HG03565 (cell line): ENCODE measurements around the gene HOMER2.

ENCODE experiments used
- ATAC-seq: cut with Tn5 transposase; IDR thresholded peaks from one replicate; pipeline ENCODE4 v1.9.1; 2021; ENCODE audit warnings: mild to moderate bottlenecking, moderate library complexity; ENCODE audit not compliant: unreplicated experiment

HOMER2 gene

GRCh38 chr15:82933576-82933975 lies 18.9 kb downstream of the HOMER2 start:
- no peak for ATAC-seq

GRCh38 chr15:82931221-82931620 lies 21.3 kb downstream of the HOMER2 start:
- ATAC-seq = no peak

DNA sequence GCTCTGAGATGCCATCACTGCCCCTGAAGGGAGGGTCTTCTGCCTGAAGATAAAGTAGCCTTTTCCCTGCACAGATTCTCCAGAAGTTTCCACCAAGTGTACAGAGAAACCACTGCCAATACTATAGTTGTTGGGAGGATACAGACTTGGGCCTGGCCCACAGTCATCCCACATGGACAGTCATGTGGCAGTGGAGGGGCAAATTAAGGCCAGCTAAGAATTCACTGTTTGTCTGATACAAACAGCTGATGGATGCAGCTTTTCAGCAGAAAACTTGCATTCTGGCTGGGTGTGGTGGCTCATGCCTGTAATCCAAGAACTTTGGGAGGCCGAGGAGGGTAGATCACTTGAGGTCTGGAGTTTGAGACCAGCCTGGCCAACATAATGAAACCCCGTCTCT lies 22.1 kb downstream of the HOMER2 start:
- ATAC-seq = no peak

DNA sequence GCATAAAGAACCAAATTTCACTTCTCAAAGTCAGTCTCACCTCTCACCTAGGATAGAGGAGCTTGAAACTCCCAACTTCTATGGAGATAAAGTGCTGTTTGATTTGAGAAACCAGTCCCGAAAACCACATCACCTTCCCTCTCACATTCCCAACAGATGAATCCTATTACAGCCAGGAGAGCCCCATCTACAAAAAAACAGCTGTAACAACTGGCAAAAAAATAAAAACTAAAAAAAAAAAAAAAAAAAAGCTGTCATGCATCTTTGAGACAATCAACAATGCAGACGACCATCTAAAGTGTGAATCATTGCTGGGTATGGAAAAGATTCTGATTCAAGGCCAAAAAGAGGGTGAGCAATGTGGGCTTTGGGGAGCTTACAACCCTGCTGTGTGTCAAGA lies 23.8 kb downstream of the HOMER2 start:
- ATAC-seq = no peak

GRCh38 chr15:82923744-82924143 lies 28.8 kb downstream of the HOMER2 start:
- ATAC-seq = no peak

DNA sequence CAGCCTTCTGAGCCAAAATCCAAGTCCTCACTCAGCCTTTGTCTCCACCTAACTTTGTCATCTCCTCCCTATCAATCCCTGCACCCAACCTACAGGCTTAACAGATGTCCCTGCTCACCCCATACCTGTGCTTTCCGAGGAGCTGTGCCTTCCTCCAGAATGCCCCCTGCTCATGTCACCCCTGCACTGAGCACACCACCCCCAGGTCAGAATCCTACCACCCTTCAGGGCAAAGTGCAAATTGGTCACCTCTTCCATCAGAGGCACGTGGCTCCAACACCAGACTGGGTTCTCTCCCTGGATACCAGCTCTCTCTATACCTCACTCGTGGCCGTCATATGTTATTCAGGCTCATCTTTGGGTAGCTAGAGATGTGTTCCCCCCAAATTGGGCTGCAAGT lies 29.8 kb downstream of the HOMER2 start:
- no peak for ATAC-seq

- no peak for ATAC-seq
Observed at GRCh38 chr15:82921939-82922338, 30.6 kb downstream of the HOMER2 start.

GRCh38 chr15:82921242-82921641 lies 31.3 kb downstream of the HOMER2 start:
- ATAC-seq = no peak

- no peak for ATAC-seq
Observed at GRCh38 chr15:82919231-82919886, 33.2 kb downstream of the HOMER2 start.

- ATAC-seq = no peak
Observed at GRCh38 chr15:82918607-82919230, 33.8 kb downstream of the HOMER2 start.

- ATAC-seq = no peak
Observed at GRCh38 chr15:82918162-82918561, 34.4 kb downstream of the HOMER2 start.

- no peak for ATAC-seq
Observed at GRCh38 chr15:82917249-82917648, 35.3 kb downstream of the HOMER2 start.

- ATAC-seq = no peak
Observed at GRCh38 chr15:82916161-82916952, 36.2 kb downstream of the HOMER2 start.

DNA sequence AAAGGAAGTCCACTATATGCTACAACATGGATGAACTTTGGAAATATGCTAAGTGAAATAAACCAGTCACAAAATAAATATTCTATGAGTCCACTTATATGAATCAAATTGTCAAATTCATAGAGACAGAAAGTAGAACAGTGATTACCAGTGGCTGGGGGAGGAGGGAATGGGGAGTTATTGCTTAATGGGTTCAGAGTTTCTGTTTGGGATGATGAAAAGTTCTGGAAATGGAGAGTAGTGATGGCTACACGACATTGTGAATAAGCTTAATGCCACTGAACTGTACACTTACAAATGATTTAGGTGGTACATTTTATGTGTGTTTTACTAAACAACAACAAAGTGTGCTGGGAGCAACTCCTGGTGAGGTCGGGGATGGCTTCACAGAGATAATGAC lies 38.1 kb downstream of the HOMER2 start:
- ATAC-seq = no peak

GRCh38 chr15:82911458-82911857 lies 41.1 kb downstream of the HOMER2 start:
- ATAC-seq = no peak

GRCh38 chr15:82910721-82911120 lies 41.8 kb downstream of the HOMER2 start:
- ATAC-seq = no peak

DNA sequence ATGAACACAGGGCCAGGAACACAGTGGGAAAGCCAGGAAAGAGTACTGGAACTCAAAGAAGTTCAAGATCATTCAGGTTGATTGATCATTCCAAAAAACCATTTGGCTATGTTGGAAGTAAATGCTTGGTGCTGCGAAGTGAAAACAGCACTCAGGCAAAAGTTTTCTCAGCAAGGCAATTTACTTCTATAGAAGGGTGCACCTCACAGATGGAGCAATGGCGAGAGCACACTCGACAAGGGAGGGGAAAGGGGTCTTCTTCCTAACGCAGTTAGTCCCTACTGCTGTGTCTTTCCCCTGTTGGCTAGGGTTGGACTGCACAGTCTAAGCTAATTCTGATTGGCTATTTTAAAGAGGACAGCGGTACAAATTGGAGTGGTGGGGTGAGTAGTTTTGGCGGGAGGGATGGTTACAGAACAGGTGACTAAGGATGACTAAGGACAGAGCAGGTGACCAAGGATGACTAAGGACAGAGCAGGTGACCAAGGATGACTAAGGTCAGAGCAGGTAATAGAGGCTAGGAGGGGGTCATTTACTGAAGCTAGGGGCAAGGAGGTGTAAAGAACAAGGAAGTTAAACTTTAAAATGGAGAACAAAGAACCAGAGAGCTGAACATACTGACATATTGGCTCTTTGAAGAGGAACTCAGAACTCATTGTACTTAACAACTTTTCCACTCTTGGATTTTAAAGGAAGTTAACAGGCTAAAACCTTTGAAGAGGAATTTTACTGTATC lies 43.3 kb downstream of the HOMER2 start:
- no peak for ATAC-seq

GRCh38 chr15:82907350-82907749 lies 45.2 kb downstream of the HOMER2 start:
- no peak for ATAC-seq

DNA sequence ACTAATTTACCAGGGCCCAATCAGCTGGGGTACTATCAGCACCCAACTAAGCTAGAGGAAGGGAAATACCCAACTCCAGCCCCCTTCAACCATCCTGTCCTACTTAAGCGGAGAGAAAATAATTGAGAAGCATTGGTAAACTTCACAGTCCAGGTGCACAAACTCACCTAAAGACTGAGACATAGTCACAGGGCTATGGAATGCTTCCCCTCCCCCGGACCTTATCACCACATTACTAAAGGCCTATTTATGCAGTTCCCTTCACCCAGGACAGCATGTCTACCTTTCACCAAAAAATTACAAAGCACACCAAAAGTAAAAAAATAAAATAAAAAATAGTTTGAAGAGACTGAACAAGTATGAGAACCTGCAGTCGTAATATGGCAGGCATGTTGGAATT lies 47.9 kb downstream of the HOMER2 start:
- no peak for ATAC-seq

- ATAC-seq = no peak
Observed at GRCh38 chr15:82903511-82903910, 49.0 kb downstream of the HOMER2 start.

DNA sequence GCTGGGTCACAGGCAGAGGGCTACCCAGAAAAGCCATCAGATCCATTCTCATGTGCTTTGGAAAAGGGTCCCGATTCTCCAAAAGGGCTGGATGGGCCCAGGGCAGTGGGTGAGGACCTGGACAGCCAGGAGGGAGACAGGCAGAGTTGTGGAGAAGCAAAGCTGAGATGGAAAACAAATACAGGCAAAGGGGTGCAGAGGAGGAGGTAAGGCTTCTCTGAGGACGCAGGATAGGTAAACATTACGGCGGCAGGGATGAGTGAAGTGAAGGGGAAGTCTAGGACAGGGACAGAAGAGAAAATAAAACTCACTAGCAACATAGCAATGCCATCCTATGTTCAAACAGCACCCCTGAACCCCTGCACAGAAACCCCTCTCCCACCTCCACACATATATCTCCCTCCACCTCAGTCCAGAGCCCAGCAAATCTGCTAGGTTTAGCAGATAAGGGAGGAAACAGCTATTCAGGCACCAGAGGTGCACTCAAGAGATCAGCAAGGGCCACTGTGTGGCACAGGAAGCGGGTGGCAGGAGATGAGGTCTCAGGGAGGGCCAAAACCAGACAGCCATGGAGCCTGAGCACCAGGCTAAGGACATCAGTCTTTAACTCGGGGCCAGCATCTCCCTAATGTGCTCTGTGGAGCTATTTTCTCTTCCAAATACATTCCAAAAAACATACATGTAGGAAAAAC lies 51.3 kb downstream of the HOMER2 start:
- ATAC-seq = no peak
